IPS-NIHi11 (cell line): Measurements from ENCODE around the gene NF1.
"Not testable (repeated sequence)": the region's sequence is repeated elsewhere in the genome, so short reads cannot be mapped to it uniquely, and the experiment has no call there.

Source experiments
- DNase-seq: peaks from one replicate; pipeline ENCODE4 v3.0.0; 2012; ENCODE audit warnings: mixed read lengths, low spot score

Gene NF1

GRCh38 chr17:31295489-31295871 is 200.7 kb downstream of the NF1 start:
- no peak for DNase-seq

- no peak for DNase-seq
Observed at GRCh38 chr17:31296142-31296541, 201.4 kb downstream of the NF1 start.

- DNase-seq = no peak
Observed at GRCh38 chr17:31297090-31297489, 202.3 kb downstream of the NF1 start, which contains the start of gene OMG. Gene OMG, minus strand, starts transcription at chr17:31297239. Its CDS starts 908 bp downstream, at chr17:31296331.

- no peak for DNase-seq
Observed at GRCh38 chr17:31299624-31300023, 204.8 kb downstream of the NF1 start.

GRCh38 chr17:31307640-31308039 is 212.9 kb downstream of the NF1 start:
- DNase-seq = no peak

- no peak for DNase-seq
Observed at GRCh38 chr17:31308372-31309334, 213.9 kb downstream of the NF1 start.

- no peak for DNase-seq
Observed at GRCh38 chr17:31309556-31309955, 214.8 kb downstream of the NF1 start.

- no peak for DNase-seq
Observed at GRCh38 chr17:31310260-31310659, 215.5 kb downstream of the NF1 start.

GRCh38 chr17:31310886-31311285 is 216.1 kb downstream of the NF1 start:
- DNase-seq = no peak

GRCh38 chr17:31311526-31311925 is 216.7 kb downstream of the NF1 start:
- DNase-seq = no peak

GRCh38 chr17:31312223-31312622 is 217.4 kb downstream of the NF1 start:
- DNase-seq = not testable (repeated sequence)

GRCh38 chr17:31313982-31314781 is 219.4 kb downstream of the NF1 start, which contains the start of gene EVI2B:
Gene EVI2B, minus strand, starts transcription at chr17:31314054. Its CDS starts 8,445 bp downstream, at chr17:31305609.
- no peak for DNase-seq

GRCh38 chr17:31314782-31315100 is 220.0 kb downstream of the NF1 start:
- DNase-seq = no peak

GRCh38 chr17:31318298-31318801 is 223.6 kb downstream of the NF1 start:
- no peak for DNase-seq

- no peak for DNase-seq
Observed at GRCh38 chr17:31318851-31319661, 224.3 kb downstream of the NF1 start.

- no peak for DNase-seq
Observed at GRCh38 chr17:31320241-31320640, 225.5 kb downstream of the NF1 start.

- DNase-seq = no peak
Observed at GRCh38 chr17:31320791-31321190, 226.0 kb downstream of the NF1 start.

GRCh38 chr17:31321481-31321880 is 226.7 kb downstream of the NF1 start, which contains the start of gene EVI2A:
Gene EVI2A, minus strand, starts transcription at chr17:31321622. Its CDS starts 2,609 bp downstream, at chr17:31319013.
- peak; percentile 23 for DNase-seq

GRCh38 chr17:31321966-31322365 is 227.2 kb downstream of the NF1 start:
- no peak for DNase-seq

GRCh38 chr17:31323551-31323950 is 228.8 kb downstream of the NF1 start:
- no peak for DNase-seq

GRCh38 chr17:31327534-31328159 is 232.9 kb downstream of the NF1 start:
- DNase-seq = no peak
